Activated naive CD4-positive, alpha-beta T cell treated with anti-CD3 and anti-CD28 coated beads for 36 hours (primary cell): ENCODE measurements around the gene UVSSA. TPM values are rescaled to one million over a fixed set of nuclear protein-coding genes. Genes with fewer than 3 reads are reported as not detected.

ENCODE experiments used
- CTCF ChIA-PET: fragments of 350-600 bp; sonication (Branson Sonifier 250); formaldehyde crosslinking; loops from one replicate; lab custom pipeline; 2021; ENCODE audit warnings: antibody characterized with exemption; lab: Charles Lee
- DNase-seq: peaks from one replicate; pipeline ENCODE4 v3.0.0-alpha.2; 2020
- H3K27ac Mint-ChIP-seq: one replicate; pipeline ENCODE4 v1.8.0; 2021; ENCODE audit warnings: mild to moderate bottlenecking, mixed read lengths
- H3K27me3 Mint-ChIP-seq: one replicate; pipeline ENCODE4 v1.8.0; 2021; ENCODE audit warnings: low read depth, mixed read lengths
- H3K36me3 Mint-ChIP-seq: one replicate; pipeline ENCODE4 v1.8.0; 2021; ENCODE audit warnings: low read depth, mixed read lengths
- H3K4me1 Mint-ChIP-seq: one replicate; pipeline ENCODE4 v1.8.0; 2021; ENCODE audit warnings: low read depth, mixed read lengths
- H3K4me3 Mint-ChIP-seq: one replicate; pipeline ENCODE4 v1.8.0; 2021; ENCODE audit warnings: mild to moderate bottlenecking, moderate library complexity, mixed read lengths
- H3K9me3 Mint-ChIP-seq: one replicate; pipeline ENCODE4 v1.8.0; 2021; ENCODE audit warnings: mixed read lengths
- intact Hi-C: fragments of 100-400 bp; cut with micrococcal nuclease; formaldehyde crosslinking; loops from one replicate; pipeline ENCODE4 v1.15.1; 2023
- total RNA-seq, 2 experiments: library from RNA; stranded (reverse); gene quantifications; one replicate each; pipeline ENCODE4 v1.2.3, GENCODE V29; 2021

UVSSA gene
- total RNA-seq, 2 experiments from 2014 or later, result 20.0 to 24.3 TPM

- DNase-seq, result no peak
- no peak overlapping the region for H3K27ac Mint-ChIP-seq
- intact Hi-C loops, result no loop called here
- no peaks in the 10 kb centered on the region for H3K4me1 Mint-ChIP-seq
- CTCF ChIA-PET, result no interaction called here
- no peak overlapping the region for H3K4me3 Mint-ChIP-seq
- peaks cover 10% of the 10 kb centered on the region for H3K36me3 Mint-ChIP-seq
- H3K9me3 Mint-ChIP-seq, result no peaks in the 10 kb centered on the region
- peaks cover 4% of the 10 kb centered on the region for H3K27me3 Mint-ChIP-seq
Observed at GRCh38 chr4:1395941-1396805, 49.2 kb downstream of the UVSSA start.

GRCh38 chr4:1396806-1397455 lies 49.9 kb downstream of the UVSSA start:
- H3K4me3 Mint-ChIP-seq, result no peak overlapping the region
- DNase-seq, result no peak
- CTCF ChIA-PET, result no interaction called here

GRCh38 chr4:1398681-1399507 lies 51.9 kb downstream of the UVSSA start:
- CTCF ChIA-PET, result no interaction called here
- H3K36me3 Mint-ChIP-seq, result peaks cover 10% of the 10 kb centered on the region
- H3K4me1 Mint-ChIP-seq, result peaks cover 2% of the 10 kb centered on the region
- DNase-seq, result no peak
- no peaks in the 10 kb centered on the region for H3K9me3 Mint-ChIP-seq
- H3K27me3 Mint-ChIP-seq, result peaks cover 16% of the 10 kb centered on the region
- no peak overlapping the region for H3K27ac Mint-ChIP-seq
- intact Hi-C loops, result no loop called here
- H3K4me3 Mint-ChIP-seq, result no peak overlapping the region

More at GRCh38 chr4:1396806-1397455, 49.9 kb downstream of the UVSSA start:
- intact Hi-C loops, result no loop called here
- Mint-ChIP-seq H3K9me3 (no peaks in the 10 kb centered on the region), H3K27ac (no peak overlapping the region), H3K4me1 (no peaks in the 10 kb centered on the region), H3K27me3 (peaks cover 8% of the 10 kb centered on the region), H3K36me3 (peaks cover 10% of the 10 kb centered on the region)

- DNase-seq, result no peak
- intact Hi-C loops, result loop anchor here (5.0 to 10.0 kb wide), 2 partner anchors 43 to 115 kb away; no protein-coding TSS in a partner anchor
- Mint-ChIP-seq H3K27me3 (peaks cover 20% of the 10 kb centered on the region), H3K36me3 (peaks cover 7% of the 10 kb centered on the region), H3K4me1 (peaks cover 2% of the 10 kb centered on the region), H3K9me3 (no peaks in the 10 kb centered on the region), H3K4me3 (no peak overlapping the region), H3K27ac (no peak overlapping the region)
- CTCF ChIA-PET, result no interaction called here
Observed at GRCh38 chr4:1399508-1400190, 52.6 kb downstream of the UVSSA start.

- H3K9me3 Mint-ChIP-seq, result no peaks in the 10 kb centered on the region
- CTCF ChIA-PET, result no interaction called here
- intact Hi-C loops, result loop anchor here (5.0 to 10.0 kb wide), 2 partner anchors 42 to 115 kb away; no protein-coding TSS in a partner anchor
- DNase-seq, result no peak
- H3K27me3 Mint-ChIP-seq, result peaks cover 26% of the 10 kb centered on the region
- H3K4me1 Mint-ChIP-seq, result peaks cover 3% of the 10 kb centered on the region
- H3K4me3 Mint-ChIP-seq, result no peak overlapping the region
- H3K36me3 Mint-ChIP-seq, result peaks cover 7% of the 10 kb centered on the region
- H3K27ac Mint-ChIP-seq, result no peak overlapping the region
Observed at GRCh38 chr4:1400191-1400805, 53.3 kb downstream of the UVSSA start.

- peaks cover 27% of the 10 kb centered on the region for H3K27me3 Mint-ChIP-seq
- DNase-seq, result no peak
- CTCF ChIA-PET, result no interaction called here
- H3K27ac Mint-ChIP-seq, result no peak overlapping the region
- no peak overlapping the region for H3K4me3 Mint-ChIP-seq
- intact Hi-C loops, result loop anchor here (5.0 to 10.0 kb wide), 2 partner anchors 41 to 114 kb away; no protein-coding TSS in a partner anchor
- peaks cover 4% of the 10 kb centered on the region for H3K4me1 Mint-ChIP-seq
- peaks cover 2% of the 10 kb centered on the region for H3K36me3 Mint-ChIP-seq
- no peaks in the 10 kb centered on the region for H3K9me3 Mint-ChIP-seq
Observed at GRCh38 chr4:1400831-1401408, 53.9 kb downstream of the UVSSA start.

- H3K27me3 Mint-ChIP-seq, result peaks cover 27% of the 10 kb centered on the region
- no peak overlapping the region for H3K27ac Mint-ChIP-seq
- peaks cover 4% of the 10 kb centered on the region for H3K4me1 Mint-ChIP-seq
- H3K36me3 Mint-ChIP-seq, result peaks cover 2% of the 10 kb centered on the region
- no peaks in the 10 kb centered on the region for H3K9me3 Mint-ChIP-seq
- intact Hi-C loops, result loop anchor here (5.0 to 10.0 kb wide), 2 partner anchors 41 to 113 kb away; no protein-coding TSS in a partner anchor
- CTCF ChIA-PET, result no interaction called here
- no peak for DNase-seq
- no peak overlapping the region for H3K4me3 Mint-ChIP-seq
Observed at GRCh38 chr4:1401409-1402020, 54.5 kb downstream of the UVSSA start.

GRCh38 chr4:1402021-1402515 lies 55.1 kb downstream of the UVSSA start:
- no peaks in the 10 kb centered on the region for H3K36me3 Mint-ChIP-seq
- DNase-seq, result no peak
- CTCF ChIA-PET, result no interaction called here
- H3K9me3 Mint-ChIP-seq, result no peaks in the 10 kb centered on the region
- H3K27ac Mint-ChIP-seq, result no peak overlapping the region
- H3K27me3 Mint-ChIP-seq, result peaks cover 27% of the 10 kb centered on the region
- H3K4me1 Mint-ChIP-seq, result peaks cover 4% of the 10 kb centered on the region
- intact Hi-C loops, result loop anchor here (5.0 to 10.0 kb wide), 2 partner anchors 40 to 113 kb away; no protein-coding TSS in a partner anchor
- no peak overlapping the region for H3K4me3 Mint-ChIP-seq

- CTCF ChIA-PET, result no interaction called here
- Mint-ChIP-seq H3K27me3 (peaks cover 32% of the 10 kb centered on the region), H3K9me3 (no peaks in the 10 kb centered on the region), H3K27ac (no peak overlapping the region), H3K4me1 (peaks cover 8% of the 10 kb centered on the region), H3K4me3 (no peak overlapping the region), H3K36me3 (no peaks in the 10 kb centered on the region)
- DNase-seq, result no peak
- intact Hi-C loops, result loop anchor here (5.0 to 10.0 kb wide), 2 partner anchors 40 to 112 kb away; no protein-coding TSS in a partner anchor
Observed at GRCh38 chr4:1402516-1403091, 55.6 kb downstream of the UVSSA start.

GRCh38 chr4:1403177-1403583 lies 56.2 kb downstream of the UVSSA start:
- intact Hi-C loops, result loop anchor here (5.0 to 10.0 kb wide), 2 partner anchors 39 to 112 kb away; no protein-coding TSS in a partner anchor
- no peak overlapping the region for H3K27ac Mint-ChIP-seq
- CTCF ChIA-PET, result no interaction called here
- no peaks in the 10 kb centered on the region for H3K9me3 Mint-ChIP-seq
- peaks cover 33% of the 10 kb centered on the region for H3K27me3 Mint-ChIP-seq
- DNase-seq, result no peak
- H3K4me3 Mint-ChIP-seq, result no peak overlapping the region
- no peaks in the 10 kb centered on the region for H3K36me3 Mint-ChIP-seq
- peaks cover 8% of the 10 kb centered on the region for H3K4me1 Mint-ChIP-seq
